Esophagus muscularis mucosa (tissue), 4 donors: ENCODE results near the gene ATG3. TPM values are rescaled to one million over a fixed set of nuclear protein-coding genes. Genes with fewer than 3 reads are reported as not detected.
"Not testable (repeated sequence)": the region's sequence is repeated elsewhere in the genome, so short reads cannot be mapped to it uniquely, and the experiment has no call there.

Experiments
- DNase-seq: peaks from one replicate; pipeline ENCODE4 v3.0.0-alpha.2; 2017; ENCODE audit errors: extremely low spot score
- H3K27ac ChIP-seq, 4 donors: fragments of 200-600 bp; sonication (generic); replicated peaks in 1 of 4; 1 replicate in 3 of 4; 2 replicates in 1 of 4; pipeline ENCODE4 v1.5.1; 2016 to 2019; ENCODE audit warnings: mild to moderate bottlenecking in 1 of 4
- H3K27me3 ChIP-seq, 4 donors: fragments of 200-600 bp; sonication (generic); one replicate each; pipeline versions ENCODE4 v1.5.1 to v1.6.0; 2016 to 2019
- H3K36me3 ChIP-seq, 4 donors: fragments of 200-600 bp; sonication (generic); one replicate each; pipeline ENCODE4 v1.5.1; 2016 to 2019
- H3K4me1 ChIP-seq, 4 donors: fragments of 200-600 bp; sonication (generic); one replicate each; pipeline ENCODE4 v1.5.1; 2016 to 2019
- H3K4me3 ChIP-seq, 4 donors: fragments of 200-600 bp; sonication (generic); 1 replicate in 2 of 4; 2 replicates in 2 of 4; pipeline ENCODE4 v1.5.1; 2016 to 2019; ENCODE audit warnings: mild to moderate bottlenecking in 4 of 4, moderate library complexity in 1 of 4
- H3K9me3 ChIP-seq, 4 donors: fragments of 200-600 bp; sonication (generic); 1 replicate in 3 of 4; 2 replicates in 1 of 4; pipeline ENCODE4 v1.5.1; 2016 to 2019
- EP300 ChIP-seq: sonication (generic); formaldehyde crosslinking; IDR thresholded peaks from one replicate; pipeline ENCODE4 v1.6.1; 2017; ENCODE audit warnings: antibody characterized with exemption
- POLR2A ChIP-seq: fragments of 450-650 bp; IDR thresholded peaks from one replicate; pipeline ENCODE4 v1.6.1; 2017; ENCODE audit warnings: antibody characterized with exemption, moderate library complexity, mild to moderate bottlenecking, low read depth
- POLR2AphosphoS5 ChIP-seq, 2 donors: sonication (generic); formaldehyde crosslinking; IDR thresholded peaks; one replicate each; pipeline ENCODE4 v1.6.1; 2017; ENCODE audit warnings: antibody characterized with exemption in 2 of 2
- WGBS: methylation state at CpG from one replicate; pipeline ENCODE4 v1.1.5; 2018; 5-methylcytosine and 5-hydroxymethylcytosine counted together
- intact Hi-C: fragments of 100-400 bp; cut with DNase I; formaldehyde crosslinking; loops from one replicate; pipeline ENCODE4 v1.15.1; 2023
- total RNA-seq, 4 donors: library from RNA; depleted of rRNA; stranded (reverse); fragments of >200 nt; gene quantifications; one replicate each; pipeline versions ENCODE4 v1.1.0 to v1.2.1, GENCODE V29; 2016
- TF ChIP-seq, protein P1 (sequence below), 3 experiments: fragments of 200-600 bp in 2 of 3; fragments of 450-650 bp in 1 of 3; sonication (generic) in 2 of 3; IDR thresholded peaks; one replicate each; pipeline ENCODE4 v1.5.1; 2017 to 2019; ENCODE audit warnings: antibody characterized with exemption in 3 of 3, mild to moderate bottlenecking in 2 of 3, moderate library complexity in 1 of 3

Gene ATG3
- total RNA-seq, 4 donors from 2014 or later, result 41.3 to 60.3 (median 57.2) TPM

DNA sequence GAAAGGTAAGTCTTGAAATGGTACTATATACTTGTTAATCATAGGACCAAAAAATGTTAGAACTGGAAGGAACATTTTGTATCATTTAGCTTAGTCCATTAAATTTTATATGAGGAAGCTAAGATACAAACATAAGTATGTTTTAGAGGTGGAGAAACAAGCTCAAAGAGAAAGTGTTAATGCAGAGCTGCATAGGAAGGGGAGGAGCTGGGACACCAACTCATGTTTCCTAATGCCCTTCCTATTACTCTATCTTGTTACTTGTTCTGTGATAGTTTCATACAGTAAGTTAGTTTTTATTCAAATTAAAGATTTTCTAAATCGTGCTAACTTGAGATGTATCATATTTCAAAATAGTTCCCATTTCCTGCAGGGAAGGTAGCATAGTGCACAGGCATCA, 7.5 kb upstream of the ATG3 start:
- Histone ChIP-seq H3K4me1 (peaks cover 0 to 11% (median 4%) of the 10 kb centered on the region in 4 donors), H3K9me3 (no peaks in the 10 kb centered on the region), H3K27ac (no peak overlapping the region), H3K27me3 (no peaks in the 10 kb centered on the region), H3K36me3 (peaks cover 14 to 85% (median 59%) of the 10 kb centered on the region in 4 donors), H3K4me3 (no peak overlapping the region)
- intact Hi-C loops, result no loop called here
- 54% methylated on average over 1 of the region's 1 CpG for WGBS
- TF ChIP-seq, protein P1, sequence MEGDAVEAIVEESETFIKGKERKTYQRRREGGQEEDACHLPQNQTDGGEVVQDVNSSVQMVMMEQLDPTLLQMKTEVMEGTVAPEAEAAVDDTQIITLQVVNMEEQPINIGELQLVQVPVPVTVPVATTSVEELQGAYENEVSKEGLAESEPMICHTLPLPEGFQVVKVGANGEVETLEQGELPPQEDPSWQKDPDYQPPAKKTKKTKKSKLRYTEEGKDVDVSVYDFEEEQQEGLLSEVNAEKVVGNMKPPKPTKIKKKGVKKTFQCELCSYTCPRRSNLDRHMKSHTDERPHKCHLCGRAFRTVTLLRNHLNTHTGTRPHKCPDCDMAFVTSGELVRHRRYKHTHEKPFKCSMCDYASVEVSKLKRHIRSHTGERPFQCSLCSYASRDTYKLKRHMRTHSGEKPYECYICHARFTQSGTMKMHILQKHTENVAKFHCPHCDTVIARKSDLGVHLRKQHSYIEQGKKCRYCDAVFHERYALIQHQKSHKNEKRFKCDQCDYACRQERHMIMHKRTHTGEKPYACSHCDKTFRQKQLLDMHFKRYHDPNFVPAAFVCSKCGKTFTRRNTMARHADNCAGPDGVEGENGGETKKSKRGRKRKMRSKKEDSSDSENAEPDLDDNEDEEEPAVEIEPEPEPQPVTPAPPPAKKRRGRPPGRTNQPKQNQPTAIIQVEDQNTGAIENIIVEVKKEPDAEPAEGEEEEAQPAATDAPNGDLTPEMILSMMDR (IDR thresholded peaks at IDR 0.05), result no peak
- TF ChIP-seq POLR2AphosphoS5 (IDR thresholded peaks at IDR 0.05) (no peak), POLR2A (no peak), EP300 (no peak)
- DNase-seq, result no peak

DNA sequence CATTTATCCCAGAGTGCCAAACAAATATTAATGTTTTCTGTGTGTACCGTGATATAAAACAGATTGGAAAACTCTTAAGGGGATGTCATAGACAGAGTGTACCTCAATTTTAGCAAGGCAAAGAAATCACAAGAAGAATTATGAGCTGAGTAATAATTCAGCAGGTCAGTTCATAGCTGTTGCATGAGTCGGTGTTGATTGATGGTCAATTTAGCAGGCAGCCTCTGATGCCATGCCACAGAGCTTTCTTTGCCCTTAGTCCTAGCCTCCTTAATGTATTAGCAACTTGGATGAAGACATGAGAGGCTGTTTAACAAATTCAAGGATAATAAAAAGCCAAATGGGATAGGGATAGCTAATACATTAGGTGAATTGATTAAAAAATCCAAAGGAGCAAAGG, 6.9 kb upstream of the ATG3 start:
- H3K27ac ChIP-seq, result no peak overlapping the region

DNA sequence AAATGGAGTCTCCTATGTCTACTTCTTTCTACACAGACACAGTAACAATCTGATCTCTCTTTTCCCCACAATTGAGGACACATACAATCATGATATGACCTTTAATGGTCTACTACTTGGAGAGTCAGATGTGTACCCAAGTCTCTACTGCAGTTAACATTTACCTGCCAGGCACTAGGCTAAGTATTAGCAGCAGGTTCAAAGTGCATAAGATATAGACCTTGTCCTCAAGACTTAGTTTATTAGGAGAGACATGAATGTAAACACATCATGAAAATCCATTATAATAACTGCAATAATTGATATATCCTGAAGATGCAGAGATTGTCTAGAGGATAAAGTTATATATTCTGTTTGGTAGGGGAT, 3.2 kb upstream of the ATG3 start:
- Histone ChIP-seq H3K27ac (no peak overlapping the region), H3K36me3 (peaks cover 0 to 44% (median 25%) of the 10 kb centered on the region in 4 donors), H3K27me3 (no peaks in the 10 kb centered on the region), H3K4me1 (peaks cover 15 to 36% (median 28%) of the 10 kb centered on the region in 4 donors), H3K9me3 (no peaks in the 10 kb centered on the region), H3K4me3 (no peak overlapping the region)
- DNase-seq, result no peak
- intact Hi-C loops, result loop anchor here (5.0 kb wide), 2 partner anchors 72 to 427 kb away; partner anchors contain the start of gene GTPBP8
- TF ChIP-seq EP300 (no peak), POLR2AphosphoS5 (IDR thresholded peaks at IDR 0.05) (no peak), POLR2A (no peak)
- TF ChIP-seq, protein P1 (IDR thresholded peaks at IDR 0.05), result no peak

More for the DNA sequence above, 6.9 kb upstream of the ATG3 start:
- Histone ChIP-seq H3K27me3 (no peaks in the 10 kb centered on the region), H3K9me3 (no peaks in the 10 kb centered on the region), H3K36me3 (peaks cover 14 to 78% (median 54%) of the 10 kb centered on the region in 4 donors), H3K4me1 (peaks cover 0 to 18% (median 9%) of the 10 kb centered on the region in 4 donors), H3K4me3 (no peak overlapping the region)
- no peak for TF ChIP-seq EP300
- TF ChIP-seq, protein P1 (IDR thresholded peaks at IDR 0.05), result no peak
- no peak for TF ChIP-seq POLR2A
- DNase-seq, result no peak
- WGBS, result 85% methylated on average over 2 of the region's 2 CpGs
- intact Hi-C loops, result no loop called here

DNA sequence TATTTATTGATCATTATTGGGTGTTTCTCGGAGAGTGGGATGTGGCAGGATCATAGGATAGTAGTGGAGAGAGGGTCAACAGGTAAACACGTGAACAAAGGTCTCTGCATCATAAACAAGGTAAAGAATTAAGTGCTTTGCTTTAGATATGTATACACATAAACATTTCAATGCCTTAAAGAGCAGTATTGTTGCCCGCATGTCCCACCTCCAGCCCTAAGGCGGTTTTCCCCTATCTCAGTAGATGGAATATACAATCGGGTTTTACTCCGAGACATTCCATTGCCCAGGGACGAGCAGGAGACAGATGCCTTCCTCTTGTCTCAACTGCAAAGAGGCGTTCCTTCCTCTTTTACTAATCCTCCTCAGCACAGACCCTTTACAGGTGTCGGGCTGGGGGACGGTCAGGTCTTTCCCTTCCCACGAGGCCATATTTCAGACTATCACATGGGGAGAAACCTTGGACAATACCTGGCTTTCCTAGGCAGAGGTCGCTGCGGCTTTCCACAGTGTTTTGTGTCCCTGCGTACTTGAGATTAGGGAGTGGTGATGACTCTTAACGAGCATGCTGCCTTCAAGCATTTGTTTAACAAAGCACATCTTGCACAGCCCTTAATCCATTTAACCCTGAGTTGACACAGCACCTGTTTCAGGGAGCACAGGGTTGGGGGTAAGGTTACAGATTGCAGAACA, 2.6 kb upstream of the ATG3 start:
- intact Hi-C loops, result loop anchor here (5.0 kb wide), 2 partner anchors 73 to 428 kb away; partner anchors contain the start of gene GTPBP8
- not testable (repeated sequence) for H3K4me3 ChIP-seq, DNase-seq, H3K27ac ChIP-seq, H3K9me3 ChIP-seq, H3K27me3 ChIP-seq
- WGBS, result 79% methylated on average over 11 of the region's 15 CpGs
- H3K36me3 ChIP-seq, result peaks cover 0 to 39% (median 25%) of the 10 kb centered on the region in 4 donors
- peaks cover 20 to 41% (median 34%) of the 10 kb centered on the region in 4 donors for H3K4me1 ChIP-seq

DNA sequence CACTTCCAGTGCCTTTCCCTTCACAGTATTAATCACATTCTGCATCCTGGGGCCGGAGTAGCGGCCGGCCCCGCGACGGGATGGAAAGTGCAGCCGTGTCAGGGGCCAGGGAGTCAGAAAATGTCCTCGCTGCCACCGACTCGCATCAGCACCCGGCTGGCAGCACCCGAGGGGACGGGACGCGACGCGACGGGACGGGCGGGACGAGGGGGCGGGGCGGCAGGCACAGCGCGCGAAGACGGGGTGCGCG, 353 bp downstream of the ATG3 start:
- intact Hi-C loops, result loop anchor here (5.0 kb wide), 2 partner anchors 76 to 431 kb away; partner anchors contain the start of gene GTPBP8

More for the DNA sequence above, 353 bp downstream of the ATG3 start:
- Histone ChIP-seq H3K9me3 (no peaks in the 10 kb centered on the region), H3K36me3 (peaks cover 0 to 30% (median 12%) of the 10 kb centered on the region in 4 donors), H3K4me1 (peaks cover 22 to 44% (median 39%) of the 10 kb centered on the region in 4 donors), H3K27me3 (no peaks in the 10 kb centered on the region), H3K4me3 (peak overlapping the region; percentile 84 to 95 (median 90)), H3K27ac (peak overlapping the region; percentile 94 to 98 (median 94))
- TF ChIP-seq EP300, result no peak
- TF ChIP-seq, protein P1 (IDR thresholded peaks at IDR 0.05), result no peak
- no peak for TF ChIP-seq POLR2AphosphoS5 (IDR thresholded peaks at IDR 0.05)
- TF ChIP-seq POLR2A, result no peak
- 0% methylated on average over 17 of the region's 29 CpGs for WGBS
- DNase-seq, result peak; percentile 94
